Right atrium auricular region (tissue), 2 donors: ENCODE measurements around the gene GORASP1. TPM values are rescaled to one million over a fixed set of nuclear protein-coding genes. Genes with fewer than 3 reads are reported as not detected.

Source experiments
- DNase-seq: peaks from one replicate; pipeline ENCODE4 v3.0.0-alpha.2; 2019; ENCODE audit warnings: low spot score
- H3K27ac ChIP-seq, 2 donors: fragments of 200-600 bp; sonication (generic); 1 replicate in 1 of 2; 2 replicates in 1 of 2; pipeline ENCODE4 v1.5.1; 2016 to 2019
- H3K27me3 ChIP-seq, 2 donors: fragments of 200-600 bp; sonication (generic); one replicate each; pipeline versions ENCODE4 v1.5.1 to v1.6.0; 2017 to 2019
- H3K36me3 ChIP-seq: fragments of 200-600 bp; sonication (generic); one replicate; pipeline ENCODE4 v1.5.1; 2016
- H3K4me1 ChIP-seq, 2 donors: fragments of 200-600 bp; sonication (generic); one replicate each; pipeline versions ENCODE4 v1.5.1 to v1.6.0; 2017 to 2019
- H3K4me3 ChIP-seq, 2 donors: fragments of 200-600 bp; sonication (generic); 1 replicate in 1 of 2; 2 replicates in 1 of 2; pipeline ENCODE4 v1.5.1; 2017 to 2019; ENCODE audit warnings: mild to moderate bottlenecking in 1 of 2, moderate library complexity in 1 of 2
- H3K9me3 ChIP-seq, 2 donors: fragments of 200-600 bp; sonication (generic); one replicate each; pipeline ENCODE4 v1.5.1; 2019
- CTCF ChIP-seq, 2 donors: fragments of 200-600 bp; sonication (generic); IDR thresholded peaks; one replicate each; pipeline ENCODE4 v1.5.1; 2019; ENCODE audit warnings: antibody characterized with exemption in 2 of 2
- total RNA-seq, 2 donors: library from RNA; depleted of rRNA; stranded (reverse); fragments of >200 nt; gene quantifications; one replicate each; pipeline ENCODE4 v1.1.0, GENCODE V29; 2016

The GORASP1 gene
- total RNA-seq, 2 donors from 2014 or later = 34.3 to 38.8 TPM

GRCh38 chr3:39118079-39118478, 10.7 kb upstream of the GORASP1 start:
- Histone ChIP-seq H3K9me3 (no peaks in the 10 kb centered on the region), H3K36me3 (no peaks in the 10 kb centered on the region), H3K27me3 (no peaks in the 10 kb centered on the region), H3K4me3 (no peak overlapping the region), H3K27ac (no peak overlapping the region), H3K4me1 (no peaks in the 10 kb centered on the region)
- DNase-seq = no peak
- no peak for TF ChIP-seq CTCF (IDR thresholded peaks at IDR 0.05)

GRCh38 chr3:39115870-39116269, 8.4 kb upstream of the GORASP1 start:
- H3K9me3 ChIP-seq = no peaks in the 10 kb centered on the region
- DNase-seq = no peak
- H3K27me3 ChIP-seq = no peaks in the 10 kb centered on the region
- H3K4me1 ChIP-seq = no peaks in the 10 kb centered on the region
- no peak for TF ChIP-seq CTCF (IDR thresholded peaks at IDR 0.05)
- H3K36me3 ChIP-seq = no peaks in the 10 kb centered on the region
- H3K4me3 ChIP-seq = no peak overlapping the region
- H3K27ac ChIP-seq = no peak overlapping the region

- Histone ChIP-seq H3K4me3 (no peak overlapping the region), H3K36me3 (no peaks in the 10 kb centered on the region), H3K9me3 (no peaks in the 10 kb centered on the region), H3K27ac (no peak overlapping the region), H3K27me3 (no peaks in the 10 kb centered on the region), H3K4me1 (no peaks in the 10 kb centered on the region)
- TF ChIP-seq CTCF (IDR thresholded peaks at IDR 0.05) = no peak
- DNase-seq = no peak
Measured at GRCh38 chr3:39114456-39114855, 7.0 kb upstream of the GORASP1 start.

- TF ChIP-seq CTCF (IDR thresholded peaks at IDR 0.05) = no peak
- DNase-seq = no peak
- H3K36me3 ChIP-seq = no peaks in the 10 kb centered on the region
- peaks cover 0 to 9% of the 10 kb centered on the region in 2 donors for H3K4me1 ChIP-seq
- H3K9me3 ChIP-seq = no peaks in the 10 kb centered on the region
- H3K27ac ChIP-seq = no peak overlapping the region
- H3K27me3 ChIP-seq = no peaks in the 10 kb centered on the region
- no peak overlapping the region for H3K4me3 ChIP-seq
Measured at GRCh38 chr3:39113291-39113690, 5.9 kb upstream of the GORASP1 start.

GRCh38 chr3:39112535-39112934, 5.1 kb upstream of the GORASP1 start:
- no peak for TF ChIP-seq CTCF (IDR thresholded peaks at IDR 0.05)
- Histone ChIP-seq H3K27me3 (no peaks in the 10 kb centered on the region), H3K9me3 (no peaks in the 10 kb centered on the region), H3K4me1 (peaks cover 0 to 14% of the 10 kb centered on the region in 2 donors), H3K36me3 (no peaks in the 10 kb centered on the region), H3K27ac (no peak overlapping the region), H3K4me3 (no peak overlapping the region)
- DNase-seq = no peak

GRCh38 chr3:39112113-39112512, 4.7 kb upstream of the GORASP1 start:
- no peak for DNase-seq

More at GRCh38 chr3:39112113-39112512, 4.7 kb upstream of the GORASP1 start:
- TF ChIP-seq CTCF (IDR thresholded peaks at IDR 0.05) = no peak
- H3K4me1 ChIP-seq = peaks cover 0 to 14% of the 10 kb centered on the region in 2 donors
- H3K36me3 ChIP-seq = no peaks in the 10 kb centered on the region
- H3K9me3 ChIP-seq = no peaks in the 10 kb centered on the region
- no peak overlapping the region for H3K27ac ChIP-seq
- H3K27me3 ChIP-seq = no peaks in the 10 kb centered on the region
- H3K4me3 ChIP-seq = no peak overlapping the region
